Stomach smooth muscle (tissue), 2 donors: ENCODE measurements around the gene TAOK1.
"Not testable (repeated sequence)": the region's sequence is repeated elsewhere in the genome, so short reads cannot be mapped to it uniquely, and the experiment has no call there.

Source experiments
- H3K27ac ChIP-seq: one replicate; pipeline ENCODE4 v1.7.0; 2013; ENCODE audit warnings: mild to moderate bottlenecking, low read length, inconsistent platforms
- H3K27me3 ChIP-seq, 2 donors: one replicate each; pipeline ENCODE4 v1.7.0; 2013; ENCODE audit warnings: low read length in 2 of 2; ENCODE audit not compliant: insufficient read depth in 2 of 2, control insufficient read depth in 1 of 2
- H3K36me3 ChIP-seq, 2 donors: one replicate each; pipeline ENCODE4 v1.7.0; 2013; ENCODE audit warnings: low read length in 2 of 2; ENCODE audit not compliant: control insufficient read depth in 2 of 2, insufficient read depth in 2 of 2
- H3K4me1 ChIP-seq: one replicate; pipeline ENCODE4 v1.7.0; 2013; ENCODE audit warnings: low read length; ENCODE audit not compliant: control insufficient read depth, insufficient read depth
- H3K4me3 ChIP-seq, 2 donors: one replicate each; pipeline ENCODE4 v1.7.0; 2013; ENCODE audit warnings: low read length in 2 of 2
- H3K9ac ChIP-seq, 2 donors: one replicate each; pipeline ENCODE4 v1.7.0; 2013; ENCODE audit warnings: low read length in 2 of 2, mild to moderate bottlenecking in 1 of 2
- H3K9me3 ChIP-seq, 2 donors: one replicate each; pipeline ENCODE4 v1.7.0; 2013; ENCODE audit warnings: low read length in 2 of 2; ENCODE audit not compliant: control insufficient read depth in 2 of 2
- donor health status: healthy.
- donor health status: Pancreatic carcinoma.

The TAOK1 gene

DNA sequence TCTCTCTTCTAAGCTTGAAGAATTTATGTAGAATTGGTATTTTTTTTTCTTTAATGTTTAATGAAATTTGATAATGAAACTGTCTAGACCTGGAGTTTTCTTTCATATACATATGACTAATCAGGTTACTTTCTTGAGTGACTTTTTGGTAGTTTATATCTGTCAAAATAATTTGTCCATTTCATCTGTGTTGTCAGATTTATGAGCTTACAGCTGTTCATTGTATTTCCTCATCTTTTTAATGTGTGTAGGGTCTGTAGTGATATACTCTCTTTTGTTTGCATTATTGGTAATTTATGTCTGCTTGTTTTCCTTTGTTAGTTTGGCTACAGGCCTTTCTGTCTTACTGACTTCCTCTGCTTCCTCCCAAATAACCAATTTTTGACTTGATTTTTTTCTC, 55.7 kb downstream of the TAOK1 start:
- H3K4me3 ChIP-seq: no peak overlapping the region
- no peak overlapping the region for H3K9ac ChIP-seq
- no peak overlapping the region for H3K27ac ChIP-seq
- H3K9me3 ChIP-seq: no peaks in the 10 kb centered on the region
- no peaks in the 10 kb centered on the region for H3K27me3 ChIP-seq
- H3K4me1 ChIP-seq: no peaks in the 10 kb centered on the region
- no peaks in the 10 kb centered on the region for H3K36me3 ChIP-seq

DNA sequence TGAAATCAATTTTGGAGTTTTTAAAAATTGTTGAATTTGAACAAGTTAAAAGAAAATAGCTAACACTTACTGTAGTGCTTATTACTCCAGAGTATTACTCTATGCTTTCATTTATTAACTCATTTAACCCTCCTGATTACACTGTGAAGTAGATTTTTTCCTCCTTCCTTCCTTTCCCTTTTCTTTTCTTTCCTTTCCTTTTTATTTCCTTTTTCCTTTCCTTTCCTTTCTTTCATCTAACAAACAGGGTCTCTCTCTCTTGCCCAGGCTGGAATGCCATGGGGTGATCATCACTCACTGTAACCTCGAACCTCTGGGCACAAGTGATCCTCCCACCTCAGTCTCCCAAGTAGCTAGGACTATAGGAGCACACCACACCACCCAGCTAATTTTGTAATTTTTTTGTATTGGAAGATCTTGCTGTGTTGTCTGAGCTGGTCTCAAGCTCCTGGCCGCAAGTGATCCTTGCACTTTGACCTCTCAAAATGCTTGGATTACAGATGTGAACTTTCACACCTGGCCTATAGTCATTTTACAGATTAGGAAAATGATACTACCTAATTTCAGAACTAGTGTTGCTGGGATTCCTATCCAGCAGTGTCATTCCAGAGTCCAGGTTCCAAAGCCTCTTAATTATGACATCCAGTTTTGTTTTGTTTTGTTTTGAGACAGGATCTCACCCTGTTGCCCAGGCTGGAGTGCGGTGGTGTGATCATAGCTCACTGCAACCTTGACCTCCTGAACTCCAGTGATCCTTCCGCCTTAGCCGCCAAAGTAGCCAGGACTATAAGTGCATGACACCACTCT, 59.9 kb downstream of the TAOK1 start:
- Histone ChIP-seq H3K4me1 (no peaks in the 10 kb centered on the region), H3K27ac (no peak overlapping the region)

DNA sequence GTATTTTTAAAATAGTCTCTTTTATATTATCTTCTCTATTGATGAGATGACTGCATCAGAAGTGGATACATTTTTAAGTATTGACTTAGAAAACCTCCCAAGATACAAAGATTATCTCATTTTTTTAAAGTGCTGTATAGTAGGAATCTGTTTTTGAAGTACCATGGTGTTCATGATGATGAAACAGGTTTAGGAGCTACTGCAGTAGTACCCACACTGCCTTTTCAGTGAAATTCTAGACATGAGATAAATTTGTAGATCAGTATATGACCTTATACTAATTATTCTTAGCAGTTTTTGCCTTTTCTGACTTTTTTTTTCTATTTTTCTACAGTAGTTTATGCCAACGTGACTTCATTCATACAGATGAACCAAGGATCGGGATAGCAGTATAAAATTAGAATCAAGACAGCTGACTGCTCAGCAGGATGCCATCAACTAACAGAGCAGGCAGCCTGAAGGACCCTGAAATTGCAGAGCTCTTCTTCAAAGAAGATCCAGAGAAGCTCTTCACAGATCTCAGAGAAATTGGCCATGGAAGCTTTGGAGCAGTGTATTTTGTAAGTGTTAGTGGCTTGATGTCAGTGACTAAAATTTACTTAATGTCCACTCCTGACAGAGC, 61.1 kb downstream of the TAOK1 start:
- Histone ChIP-seq H3K4me3 (no peak overlapping the region), H3K4me1 (no peaks in the 10 kb centered on the region), H3K27me3 (no peaks in the 10 kb centered on the region), H3K36me3 (peaks cover 4 to 7% of the 10 kb centered on the region in 2 donors), H3K9me3 (no peaks in the 10 kb centered on the region), H3K9ac (no peak overlapping the region), H3K27ac (no peak overlapping the region)

More for the DNA sequence above, 59.9 kb downstream of the TAOK1 start:
- Histone ChIP-seq H3K4me3 (no peak overlapping the region), H3K27me3 (no peaks in the 10 kb centered on the region), H3K9ac (no peak overlapping the region), H3K36me3 (peaks cover 4 to 7% of the 10 kb centered on the region in 2 donors), H3K9me3 (no peaks in the 10 kb centered on the region)

DNA sequence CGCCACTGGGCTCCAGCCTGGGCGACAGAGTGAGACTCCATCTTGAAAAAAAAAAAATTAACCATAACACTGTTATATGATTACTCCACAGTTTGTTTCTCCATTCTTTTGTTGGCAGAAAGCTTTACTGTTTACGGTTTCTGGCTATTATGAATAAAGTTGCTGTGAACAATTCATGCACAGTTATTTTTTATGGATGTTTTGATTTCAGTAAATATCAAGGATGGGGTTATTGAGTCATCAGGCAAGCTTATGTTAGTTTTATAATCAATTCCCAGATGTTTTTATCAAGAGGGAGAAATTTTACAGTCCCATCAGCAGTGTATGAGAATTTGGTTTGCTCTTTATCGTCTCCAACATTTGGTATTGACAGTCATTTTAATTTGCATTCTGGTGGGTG, 67.9 kb downstream of the TAOK1 start:
- Histone ChIP-seq H3K4me1 (peaks cover 2% of the 10 kb centered on the region), H3K27me3 (no peaks in the 10 kb centered on the region), H3K9ac (no peak overlapping the region)

DNA sequence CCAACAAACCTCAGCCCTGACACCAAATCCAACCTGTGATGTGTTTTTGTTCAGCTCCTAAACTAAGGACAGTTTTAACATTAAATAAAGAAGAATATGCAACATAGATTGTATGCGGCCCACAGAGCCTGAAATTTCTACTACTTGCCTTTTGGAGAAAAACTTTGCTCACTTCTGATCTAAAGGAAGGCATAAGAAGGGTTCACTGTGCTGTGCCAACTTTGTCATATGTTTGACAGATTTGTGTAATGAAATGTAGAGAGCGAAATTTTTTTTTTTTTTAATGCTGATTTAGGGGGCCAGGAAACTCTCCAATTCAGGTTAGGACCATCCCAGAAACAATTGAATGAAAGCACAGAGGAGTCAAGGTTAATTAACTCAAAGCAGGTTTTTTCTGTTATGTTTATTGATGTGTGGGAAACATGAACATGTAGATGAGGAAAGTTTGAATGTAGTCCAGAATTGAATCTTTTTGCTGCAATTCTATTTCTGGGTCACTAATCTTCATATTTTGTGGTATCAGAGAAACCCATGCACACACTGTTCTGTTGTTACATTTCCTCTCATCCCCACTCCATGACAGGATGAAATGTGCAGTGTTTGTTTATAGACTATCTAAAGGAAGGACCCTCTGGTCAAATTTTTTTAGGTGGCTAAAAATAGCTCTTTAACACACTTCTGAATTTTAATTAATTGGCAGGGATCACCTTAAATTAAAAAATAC, 71.5 kb downstream of the TAOK1 start:
- Histone ChIP-seq H3K9me3 (no peaks in the 10 kb centered on the region), H3K27me3 (no peaks in the 10 kb centered on the region), H3K4me1 (peaks cover 2% of the 10 kb centered on the region), H3K4me3 (no peak overlapping the region), H3K9ac (no peak overlapping the region), H3K27ac (no peak overlapping the region), H3K36me3 (no peaks in the 10 kb centered on the region)

More for the DNA sequence above, 67.9 kb downstream of the TAOK1 start:
- Histone ChIP-seq H3K27ac (no peak overlapping the region), H3K4me3 (no peak overlapping the region), H3K9me3 (no peaks in the 10 kb centered on the region), H3K36me3 (no peaks in the 10 kb centered on the region)

DNA sequence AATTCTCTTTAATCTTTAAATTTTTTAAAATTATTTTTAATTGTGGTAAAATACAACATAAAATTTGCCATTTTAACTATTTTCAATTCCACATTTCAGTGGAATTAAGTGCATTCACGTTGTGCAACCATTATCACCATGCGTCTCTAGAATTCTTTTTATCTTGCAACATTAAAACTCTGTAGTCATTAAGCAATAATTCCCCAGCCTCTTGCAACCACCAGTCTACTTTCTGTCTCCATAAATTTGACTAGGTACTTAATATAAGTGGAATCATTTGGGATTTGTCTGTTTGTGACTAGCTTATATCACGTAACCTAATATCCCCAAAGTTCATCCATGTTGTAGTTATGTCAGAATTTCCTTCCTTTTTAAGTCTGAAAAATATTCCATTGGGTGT, 79.1 kb downstream of the TAOK1 start:
- Histone ChIP-seq H3K9me3 (no peaks in the 10 kb centered on the region), H3K27ac (no peak overlapping the region), H3K36me3 (peaks cover 0 to 5% of the 10 kb centered on the region in 2 donors)

DNA sequence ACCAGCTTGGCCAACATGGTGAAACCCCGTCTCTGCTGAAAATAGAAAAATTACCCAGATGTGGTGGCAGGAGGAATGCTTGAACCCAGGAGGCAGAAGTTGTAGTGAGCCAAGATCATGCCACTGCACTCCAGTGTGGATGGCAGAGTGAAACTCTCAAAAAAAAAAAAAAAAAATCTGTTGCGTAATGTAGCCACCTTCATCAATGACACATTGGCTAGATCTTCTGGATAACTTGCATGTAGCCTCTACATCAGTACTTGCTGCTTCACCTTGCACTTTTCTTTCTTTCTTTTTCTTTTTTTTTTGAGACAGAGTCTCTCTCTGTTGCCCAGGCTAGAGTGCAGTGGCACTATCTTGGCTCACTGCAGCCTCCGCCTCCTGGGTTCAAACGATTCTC, 83.3 kb downstream of the TAOK1 start:
- not testable (repeated sequence) for H3K4me3 ChIP-seq, H3K27me3 ChIP-seq, H3K4me1 ChIP-seq, H3K9me3 ChIP-seq, H3K27ac ChIP-seq, H3K9ac ChIP-seq
- H3K36me3 ChIP-seq: peaks cover 6 to 12% of the 10 kb centered on the region in 2 donors

More for the DNA sequence above, 79.1 kb downstream of the TAOK1 start:
- Histone ChIP-seq H3K9ac (no peak overlapping the region), H3K4me3 (no peak overlapping the region), H3K4me1 (no peaks in the 10 kb centered on the region), H3K27me3 (no peaks in the 10 kb centered on the region)

DNA sequence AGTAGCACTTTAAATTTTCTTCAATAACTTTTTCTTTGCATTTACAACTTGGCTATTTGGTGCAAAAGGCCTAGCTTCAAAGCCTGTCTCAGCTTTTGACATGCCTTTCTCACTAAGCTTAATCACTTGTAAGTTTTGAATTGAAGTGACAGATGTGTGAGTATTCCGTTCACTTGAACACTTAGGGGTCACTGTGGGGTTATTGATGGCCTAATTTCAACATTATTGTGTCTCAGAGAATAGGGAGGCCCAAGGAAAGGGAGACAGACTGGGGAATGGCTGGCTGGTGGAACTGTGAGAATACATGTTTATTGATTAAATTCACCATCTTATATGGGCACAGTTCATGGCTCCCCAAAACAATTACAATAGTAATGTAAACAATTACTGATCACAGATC, 84.1 kb downstream of the TAOK1 start:
- no peaks in the 10 kb centered on the region for H3K9me3 ChIP-seq
- H3K4me1 ChIP-seq: no peaks in the 10 kb centered on the region
- no peak overlapping the region for H3K4me3 ChIP-seq
- H3K9ac ChIP-seq: no peak overlapping the region
- no peak overlapping the region for H3K27ac ChIP-seq
- no peaks in the 10 kb centered on the region for H3K27me3 ChIP-seq
- peaks cover 9 to 16% of the 10 kb centered on the region in 2 donors for H3K36me3 ChIP-seq

DNA sequence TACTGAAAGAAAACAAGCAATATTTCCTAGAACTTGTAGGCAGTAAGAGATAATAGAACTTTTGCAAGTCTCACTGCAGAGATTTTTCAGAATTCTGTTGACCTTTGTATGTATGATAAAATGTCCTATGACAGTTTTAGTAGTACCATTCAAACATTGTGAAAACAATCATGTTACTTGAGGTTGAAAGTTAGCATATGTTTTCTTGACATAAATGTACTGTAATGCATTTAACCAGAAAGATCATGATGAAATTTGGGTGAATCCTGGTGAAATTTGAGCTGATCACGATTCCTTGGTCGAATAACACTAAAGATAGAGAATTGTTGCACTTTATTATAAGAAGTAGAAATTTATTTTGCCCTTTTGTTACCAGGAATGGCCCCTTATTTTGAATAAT, 85.7 kb downstream of the TAOK1 start:
- Histone ChIP-seq H3K36me3 (peaks cover 11 to 20% of the 10 kb centered on the region in 2 donors), H3K27ac (no peak overlapping the region), H3K9me3 (no peaks in the 10 kb centered on the region), H3K4me3 (no peak overlapping the region), H3K4me1 (no peaks in the 10 kb centered on the region), H3K9ac (no peak overlapping the region), H3K27me3 (no peaks in the 10 kb centered on the region)

DNA sequence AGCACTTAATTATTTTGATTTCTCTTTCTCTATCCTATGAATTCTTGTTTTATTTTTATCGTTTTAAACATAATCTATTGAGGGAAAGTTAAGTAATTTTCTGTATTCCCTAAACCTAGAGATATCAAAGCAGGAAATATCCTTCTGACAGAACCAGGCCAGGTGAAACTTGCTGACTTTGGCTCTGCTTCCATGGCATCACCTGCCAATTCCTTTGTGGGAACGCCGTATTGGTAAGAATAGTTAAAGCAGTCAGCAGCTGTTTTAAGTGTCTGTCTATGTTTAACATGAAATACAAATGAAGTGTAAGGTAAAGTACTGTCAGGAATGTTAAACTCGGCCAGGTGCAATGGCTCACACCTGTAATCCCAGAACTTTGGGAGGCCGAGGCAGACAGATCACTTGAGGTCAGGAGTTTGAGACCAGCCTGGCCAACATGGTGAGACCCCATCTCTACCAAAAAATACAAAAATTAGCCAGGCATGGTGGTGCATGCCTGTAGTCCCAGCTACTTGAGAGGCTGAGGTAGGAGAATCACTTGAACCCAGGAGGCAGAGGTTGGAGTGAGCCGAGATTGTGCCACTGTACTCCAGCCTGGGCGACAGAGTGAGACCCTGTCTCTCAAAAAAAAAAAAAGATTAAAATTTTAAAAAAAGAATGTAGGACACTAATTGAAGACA, 90.2 kb downstream of the TAOK1 start:
- H3K9me3 ChIP-seq, H3K27ac ChIP-seq, H3K9ac ChIP-seq, H3K27me3 ChIP-seq, H3K4me3 ChIP-seq, H3K4me1 ChIP-seq: not testable (repeated sequence)
- peaks cover 8 to 24% of the 10 kb centered on the region in 2 donors for H3K36me3 ChIP-seq
